ENCODE measurements around the gene TSPAN18.

The TSPAN18 gene

GRCh38 chr11:44765026-44765595 is 38.3 kb downstream of the TSPAN18 start:
- Mint-ChIP-seq H3K36me3 (peaks cover 36% of the 10 kb centered on the region), H3K9me3 (peaks cover 4% of the 10 kb centered on the region), H3K4me1 (peaks cover under 1% of the 10 kb centered on the region), H3K27me3 (no peaks in the 10 kb centered on the region), H3K4me3 (no peak overlapping the region), H3K27ac (no peak overlapping the region)
- CTCF ChIA-PET, result interaction anchor here (3.5 kb wide), 1 partner anchor 11 kb away, joined by 21 read pairs; no protein-coding TSS in a partner anchor
- no peak for DNase-seq

- DNase-seq, result no peak
- Mint-ChIP-seq H3K9me3 (peaks cover 4% of the 10 kb centered on the region), H3K36me3 (peaks cover 39% of the 10 kb centered on the region), H3K27ac (peak overlapping the region; percentile 12), H3K4me3 (no peak overlapping the region), H3K4me1 (peaks cover 2% of the 10 kb centered on the region), H3K27me3 (no peaks in the 10 kb centered on the region)
- CTCF ChIA-PET, result interaction anchor here (3.5 kb wide), 1 partner anchor 10 kb away, joined by 21 read pairs; no protein-coding TSS in a partner anchor
Observed at GRCh38 chr11:44765676-44766075, 38.9 kb downstream of the TSPAN18 start.

GRCh38 chr11:44766112-44766971 is 39.6 kb downstream of the TSPAN18 start:
- peaks cover 39% of the 10 kb centered on the region for H3K36me3 Mint-ChIP-seq
- no peaks in the 10 kb centered on the region for H3K27me3 Mint-ChIP-seq
- CTCF ChIA-PET, result interaction anchor here (1.0 to 3.5 kb wide), 3 partner anchors 9 to 145 kb away, joined by 3 to 21 read pairs (median 3); no protein-coding TSS in a partner anchor
- peaks cover 4% of the 10 kb centered on the region for H3K9me3 Mint-ChIP-seq
- H3K4me1 Mint-ChIP-seq, result peaks cover 2% of the 10 kb centered on the region
- H3K27ac Mint-ChIP-seq, result no peak overlapping the region
- DNase-seq, result no peak
- H3K4me3 Mint-ChIP-seq, result no peak overlapping the region

- CTCF ChIA-PET, result interaction anchor here (0.8 to 3.5 kb wide), 4 partner anchors 9 to 169 kb away, joined by 3 to 21 read pairs (median 3); no protein-coding TSS in a partner anchor
- Mint-ChIP-seq H3K4me3 (no peak overlapping the region), H3K36me3 (peaks cover 39% of the 10 kb centered on the region), H3K27ac (no peak overlapping the region), H3K9me3 (peaks cover 4% of the 10 kb centered on the region), H3K27me3 (no peaks in the 10 kb centered on the region), H3K4me1 (peaks cover 2% of the 10 kb centered on the region)
- DNase-seq, result no peak
Observed at GRCh38 chr11:44766972-44767278, 40.2 kb downstream of the TSPAN18 start.

GRCh38 chr11:44767421-44767820 is 40.7 kb downstream of the TSPAN18 start:
- H3K9me3 Mint-ChIP-seq, result peaks cover 4% of the 10 kb centered on the region
- no peaks in the 10 kb centered on the region for H3K27me3 Mint-ChIP-seq
- no peak for DNase-seq
- H3K4me3 Mint-ChIP-seq, result no peak overlapping the region
- H3K27ac Mint-ChIP-seq, result no peak overlapping the region
- H3K4me1 Mint-ChIP-seq, result peaks cover 2% of the 10 kb centered on the region
- CTCF ChIA-PET, result interaction anchor here (0.8 to 3.5 kb wide), 4 partner anchors 8 to 169 kb away, joined by 3 to 21 read pairs (median 3); no protein-coding TSS in a partner anchor
- peaks cover 39% of the 10 kb centered on the region for H3K36me3 Mint-ChIP-seq

- peak overlapping the region; percentile 35 for H3K27ac Mint-ChIP-seq
- CTCF ChIA-PET, result interaction anchor here (1.2 kb wide), 1 partner anchor 120 kb away, joined by 3 read pairs; no protein-coding TSS in a partner anchor
- no peak for DNase-seq
- peaks cover 32% of the 10 kb centered on the region for H3K36me3 Mint-ChIP-seq
- peaks cover 2% of the 10 kb centered on the region for H3K27me3 Mint-ChIP-seq
- peaks cover 4% of the 10 kb centered on the region for H3K9me3 Mint-ChIP-seq
- peaks cover 3% of the 10 kb centered on the region for H3K4me1 Mint-ChIP-seq
- no peak overlapping the region for H3K4me3 Mint-ChIP-seq
Observed at GRCh38 chr11:44770401-44770800, 43.6 kb downstream of the TSPAN18 start.

GRCh38 chr11:44771252-44771734 is 44.5 kb downstream of the TSPAN18 start:
- peaks cover 26% of the 10 kb centered on the region for H3K36me3 Mint-ChIP-seq
- H3K4me3 Mint-ChIP-seq, result no peak overlapping the region
- H3K4me1 Mint-ChIP-seq, result peaks cover 3% of the 10 kb centered on the region
- no peak overlapping the region for H3K27ac Mint-ChIP-seq
- peaks cover 4% of the 10 kb centered on the region for H3K27me3 Mint-ChIP-seq
- no peak for DNase-seq
- peaks cover 4% of the 10 kb centered on the region for H3K9me3 Mint-ChIP-seq
- CTCF ChIA-PET, result interaction anchor here (1.2 kb wide), 1 partner anchor 119 kb away, joined by 3 read pairs; no protein-coding TSS in a partner anchor

GRCh38 chr11:44771841-44772240 is 45.1 kb downstream of the TSPAN18 start:
- H3K27ac Mint-ChIP-seq, result no peak overlapping the region
- peaks cover 23% of the 10 kb centered on the region for H3K36me3 Mint-ChIP-seq
- peaks cover 4% of the 10 kb centered on the region for H3K27me3 Mint-ChIP-seq
- CTCF ChIA-PET, result interaction anchor here (1.2 kb wide), 1 partner anchor 119 kb away, joined by 3 read pairs; no protein-coding TSS in a partner anchor
- peaks cover 4% of the 10 kb centered on the region for H3K9me3 Mint-ChIP-seq
- no peak overlapping the region for H3K4me3 Mint-ChIP-seq
- DNase-seq, result no peak
- peaks cover 3% of the 10 kb centered on the region for H3K4me1 Mint-ChIP-seq

GRCh38 chr11:44773351-44773965 is 46.7 kb downstream of the TSPAN18 start:
- Mint-ChIP-seq H3K27me3 (peaks cover 4% of the 10 kb centered on the region), H3K4me1 (peaks cover 8% of the 10 kb centered on the region), H3K36me3 (peaks cover 10% of the 10 kb centered on the region), H3K27ac (no peak overlapping the region), H3K9me3 (no peaks in the 10 kb centered on the region), H3K4me3 (no peak overlapping the region)
- CTCF ChIA-PET, result interaction anchor here (1.0 to 4.3 kb wide), 7 partner anchors 12 to 217 kb away, joined by 3 to 38 read pairs (median 5); no protein-coding TSS in a partner anchor
- peak; percentile 15 for DNase-seq

GRCh38 chr11:44774108-44774507 is 47.3 kb downstream of the TSPAN18 start:
- Mint-ChIP-seq H3K9me3 (no peaks in the 10 kb centered on the region), H3K36me3 (peaks cover 7% of the 10 kb centered on the region), H3K27me3 (peaks cover 4% of the 10 kb centered on the region), H3K27ac (no peak overlapping the region), H3K4me3 (no peak overlapping the region), H3K4me1 (peaks cover 8% of the 10 kb centered on the region)
- CTCF ChIA-PET, result interaction anchor here (1.0 to 4.3 kb wide), 9 partner anchors 8 to 218 kb away, joined by 3 to 38 read pairs (median 3); no protein-coding TSS in a partner anchor
- no peak for DNase-seq

GRCh38 chr11:44774731-44775130 is 48.0 kb downstream of the TSPAN18 start:
- CTCF ChIA-PET, result interaction anchor here (0.6 to 4.3 kb wide), 16 partner anchors 9 to 370 kb away, joined by 3 to 38 read pairs (median 4); no protein-coding TSS in a partner anchor
- H3K4me3 Mint-ChIP-seq, result no peak overlapping the region
- peaks cover 3% of the 10 kb centered on the region for H3K36me3 Mint-ChIP-seq
- DNase-seq, result peak; percentile 8
- no peaks in the 10 kb centered on the region for H3K9me3 Mint-ChIP-seq
- H3K27me3 Mint-ChIP-seq, result peaks cover 4% of the 10 kb centered on the region
- peaks cover 8% of the 10 kb centered on the region for H3K4me1 Mint-ChIP-seq
- no peak overlapping the region for H3K27ac Mint-ChIP-seq

GRCh38 chr11:44775366-44775984 is 48.7 kb downstream of the TSPAN18 start:
- Mint-ChIP-seq H3K4me3 (no peak overlapping the region), H3K4me1 (peaks cover 6% of the 10 kb centered on the region), H3K27me3 (peaks cover 4% of the 10 kb centered on the region), H3K36me3 (no peaks in the 10 kb centered on the region), H3K9me3 (no peaks in the 10 kb centered on the region), H3K27ac (no peak overlapping the region)
- CTCF ChIA-PET, result interaction anchor here (0.6 to 4.3 kb wide), 25 partner anchors 9 to 369 kb away, joined by 3 to 38 read pairs (median 4); no protein-coding TSS in a partner anchor
- DNase-seq, result peak; percentile 75

- Mint-ChIP-seq H3K27me3 (peaks cover 4% of the 10 kb centered on the region), H3K4me3 (no peak overlapping the region), H3K27ac (no peak overlapping the region), H3K36me3 (no peaks in the 10 kb centered on the region), H3K4me1 (peaks cover 6% of the 10 kb centered on the region), H3K9me3 (no peaks in the 10 kb centered on the region)
- CTCF ChIA-PET, result interaction anchor here (0.7 to 4.3 kb wide), 24 partner anchors 10 to 220 kb away, joined by 3 to 38 read pairs (median 4); no protein-coding TSS in a partner anchor
- DNase-seq, result no peak
Observed at GRCh38 chr11:44775985-44776446, 49.3 kb downstream of the TSPAN18 start.
